Endothelial cell of umbilical vein (primary cell): ENCODE data around the gene PRL. TPM values are rescaled to one million over a fixed set of nuclear protein-coding genes. Genes with fewer than 3 reads are reported as not detected.

Experiments used
- BruUV-seq: library from RNA; stranded (reverse); fragments of 400-500 nt; replicated peaks from 2 replicates; lab custom pipeline; 2021; lab: Mats Ljungman, UMichigan
- CTCF ChIA-PET: fragments of 300-600, 350-600 bp; sonication (Branson Sonifier 250); formaldehyde crosslinking; loops from one replicate; lab custom pipeline; 2021; ENCODE audit warnings: antibody characterized with exemption, inconsistent platforms; lab: Charles Lee
- POLR2A ChIA-PET: fragments of 300-600, 350-600 bp; sonication (Branson Sonifier 250); formaldehyde crosslinking; loops from one replicate; lab custom pipeline; 2021; ENCODE audit warnings: antibody characterized with exemption, inconsistent platforms; lab: Charles Lee
- DNase-seq: peaks from one replicate; pipeline ENCODE4 v3.0.0-alpha.2; 2011; ENCODE audit warnings: low read depth, low spot score
- FAIRE-seq: peaks from 2 replicates; lab custom pipeline; 2011; peaks lifted over from hg19 to GRCh38; lab: Jason Lieb, UNC
- H2AFZ ChIP-seq: 2 replicates; pipeline ENCODE4 v1.6.0; 2012; ENCODE audit warnings: low read depth, low read length, control low read depth, inconsistent platforms
- H3K27ac ChIP-seq: 2 replicates; pipeline ENCODE4 v1.5.1; 2011; ENCODE audit warnings: low read depth, mild to moderate bottlenecking, control low read depth, low read length, moderate library complexity; ENCODE audit not compliant: insufficient read depth
- H3K27me3 ChIP-seq, 2 experiments: 2 replicates each; pipeline versions ENCODE4 v1.6.0 to v1.6.1; 2011; ENCODE audit warnings: low read length in 2 of 2, mixed read lengths in 1 of 2; ENCODE audit not compliant: control insufficient read depth in 2 of 2, insufficient read depth in 2 of 2
- H3K36me3 ChIP-seq, 2 experiments: 2 replicates in 1 of 2; 3 replicates in 1 of 2; pipeline ENCODE4 v1.5.1; 2011; ENCODE audit warnings: low read length in 2 of 2, mild to moderate bottlenecking in 1 of 2, moderate library complexity in 1 of 2; ENCODE audit not compliant: control insufficient read depth in 2 of 2, insufficient read depth in 2 of 2; ENCODE audit errors: extremely low read depth in 1 of 2
- H3K4me1 ChIP-seq: 3 replicates; pipeline ENCODE4 v1.5.1; 2011; ENCODE audit warnings: mild to moderate bottlenecking, low read length; ENCODE audit not compliant: control insufficient read depth, insufficient read depth; ENCODE audit errors: extremely low read depth
- H3K4me2 ChIP-seq: 2 replicates; pipeline ENCODE4 v1.6.1; 2011; ENCODE audit warnings: low read length, control low read depth, mixed read lengths; ENCODE audit not compliant: insufficient read depth
- H3K4me3 ChIP-seq, 3 experiments: fragments of 200-600 bp in 1 of 3; sonication (generic), shearing (Covaris generic) in 1 of 3; replicated peaks in 1 of 3; 2 replicates each; pipeline ENCODE4 v1.5.1; 2011 to 2016; ENCODE audit warnings: control low read depth in 3 of 3, low read length in 3 of 3, mild to moderate bottlenecking in 2 of 3, inconsistent platforms in 1 of 3, low read depth in 1 of 3, moderate library complexity in 1 of 3; ENCODE audit not compliant: insufficient read depth in 1 of 3
- H3K79me2 ChIP-seq: 2 replicates; pipeline ENCODE4 v1.6.0; 2012; ENCODE audit warnings: low read length, inconsistent platforms; ENCODE audit not compliant: control insufficient read depth, insufficient read depth
- H3K9ac ChIP-seq: replicated peaks from 2 replicates; pipeline ENCODE3; 2011; ENCODE audit warnings: low read length, control low read depth; ENCODE audit not compliant: insufficient read depth; ENCODE audit errors: extremely low read depth
- H3K9me1 ChIP-seq: replicated peaks from 3 replicates; pipeline ENCODE4 v1.6.0; 2011; ENCODE audit warnings: mild to moderate bottlenecking, low read length; ENCODE audit not compliant: control insufficient read depth, insufficient read depth; ENCODE audit errors: extremely low read depth
- H3K9me3 ChIP-seq: replicated peaks from 2 replicates; pipeline ENCODE4 v1.5.1; 2012; ENCODE audit warnings: low read length, inconsistent platforms; ENCODE audit not compliant: control insufficient read depth, insufficient read depth
- H4K20me1 ChIP-seq: replicated peaks from 2 replicates; pipeline ENCODE3; 2011; ENCODE audit warnings: mild to moderate bottlenecking, low read length; ENCODE audit not compliant: control insufficient read depth, insufficient read depth; ENCODE audit errors: extremely low read depth
- EZH2 ChIP-seq: IDR thresholded peaks from 2 replicates; pipeline ENCODE4 v1.6.1; 2012; ENCODE audit warnings: borderline replicate concordance, low read depth, mild to moderate bottlenecking, moderate library complexity, low read length, inconsistent platforms; ENCODE audit not compliant: severe bottlenecking
- FOS ChIP-seq: IDR thresholded peaks from 2 replicates; pipeline ENCODE4 v1.6.1; 2011; ENCODE audit warnings: mild to moderate bottlenecking, low read length, moderate library complexity, borderline replicate concordance; ENCODE audit not compliant: insufficient read depth
- GATA2 ChIP-seq: IDR thresholded peaks from 2 replicates; pipeline ENCODE4 v1.7.0; 2011; ENCODE audit warnings: low read depth, mild to moderate bottlenecking, moderate library complexity, mixed read lengths, low read length; ENCODE audit not compliant: insufficient read length, insufficient read depth
- JUN ChIP-seq: IDR thresholded peaks from 2 replicates; pipeline ENCODE4 v1.6.1; 2011; ENCODE audit warnings: borderline replicate concordance, low read depth; ENCODE audit not compliant: insufficient read length, insufficient read depth
- MAX ChIP-seq: IDR thresholded peaks from 2 replicates; pipeline ENCODE4 v1.6.1; 2011; ENCODE audit not compliant: insufficient read depth, insufficient read length
- MYC ChIP-seq: IDR thresholded peaks from one replicate; pipeline ENCODE4 v1.6.1; 2011; ENCODE audit warnings: mild to moderate bottlenecking, low read depth, low read length
- POLR2AphosphoS5 ChIP-seq: IDR thresholded peaks from 2 replicates; pipeline ENCODE4 v1.6.1; 2012; ENCODE audit warnings: low read depth, mild to moderate bottlenecking, control low read depth, low read length, moderate library complexity; ENCODE audit not compliant: insufficient read depth
- dilution Hi-C: fragments of 300-500 bp; cut with MboI; formaldehyde crosslinking; loops from one replicate; pipeline ENCODE4 v1.15.0; 2019; ENCODE audit warnings: low sequenced_read_pairs; ENCODE audit not compliant: extremely low pct_ligation_motif_present
- intact Hi-C: fragments of 100-400 bp; cut with micrococcal nuclease; formaldehyde crosslinking; loops from one replicate; pipeline ENCODE4 v1.10.0; 2022
- polyA plus RNA-seq, 4 experiments: library from polyadenylated mRNA; depleted of rRNA in 3 of 4; stranded (reverse) in 3 of 4; unstranded in 1 of 4; fragments of >200 nt; gene quantifications; 2 replicates each; pipeline versions ENCODE4 v1.2.1 to v1.2.3, GENCODE V29; 2011 to 2012; ENCODE audit warnings: missing spikeins in 1 of 4
- total RNA-seq: library from RNA; stranded (reverse); gene quantifications from 2 replicates; pipeline ENCODE4 v1.2.3, GENCODE V29; 2021

Gene PRL
- total and polyA plus RNA-seq, 2 donors (not counting 3 experiments of a cell fraction or from before 2014, with no cell fraction given): not detected

- no peaks in the 10 kb centered on the region for H3K79me2 ChIP-seq
- no peak overlapping the region for H3K4me2 ChIP-seq
- no TSS peak for BruUV-seq
- CTCF ChIA-PET: no interaction called here
- H3K9me1 ChIP-seq: no peaks in the 10 kb centered on the region
- H3K9ac ChIP-seq: no peak overlapping the region
- POLR2A ChIA-PET: no interaction called here
- TF ChIP-seq POLR2AphosphoS5 (no peak), MAX (no peak), FOS (no peak), EZH2 (no peak), GATA2 (no peak)
- no peaks in the 10 kb centered on the region for H4K20me1 ChIP-seq
- H2AFZ ChIP-seq: no peak overlapping the region
- H3K27me3 ChIP-seq: no peaks in the 10 kb centered on the region
- no peaks in the 10 kb centered on the region for H3K9me3 ChIP-seq
- H3K4me1 ChIP-seq: peaks cover 3% of the 10 kb centered on the region
- no peak overlapping the region for H3K4me3 ChIP-seq
- FAIRE-seq (no peak), DNase-seq (no peak)
- H3K36me3 ChIP-seq: no peaks in the 10 kb centered on the region
- intact Hi-C loops (loop anchor here (5.0 kb wide), 1 partner anchor 503 kb away; no protein-coding TSS in a partner anchor), dilution Hi-C loops (no loop called here)
- no peak overlapping the region for H3K27ac ChIP-seq
These were observed 27.0 kb upstream of the PRL start for GRCh38 chr6:22323848-22324247.

GRCh38 chr6:22322103-22323030 is 25.5 kb upstream of the PRL start:
- FAIRE-seq: no peak
- peak; percentile 57 for DNase-seq
- no TSS peak for BruUV-seq

More at GRCh38 chr6:22322103-22323030, 25.5 kb upstream of the PRL start:
- no peak overlapping the region for H3K4me2 ChIP-seq
- dilution Hi-C loops (no loop called here), intact Hi-C loops (loop anchor here (5.0 kb wide), 1 partner anchor 505 kb away; no protein-coding TSS in a partner anchor)
- ChIA-PET CTCF (no interaction called here), POLR2A (no interaction called here)
- no peak overlapping the region for H3K27ac ChIP-seq
- H3K9ac ChIP-seq: no peak overlapping the region
- peaks cover 3% of the 10 kb centered on the region for H3K4me1 ChIP-seq
- TF ChIP-seq FOS (no peak), JUN (no peak), MYC (no peak)
- H3K27me3 ChIP-seq: no peaks in the 10 kb centered on the region
- H3K4me3 ChIP-seq: no peak overlapping the region
- H2AFZ ChIP-seq: no peak overlapping the region
- H3K9me3 ChIP-seq: no peaks in the 10 kb centered on the region
- H3K36me3 ChIP-seq: no peaks in the 10 kb centered on the region
- no peaks in the 10 kb centered on the region for H3K9me1 ChIP-seq
- H3K79me2 ChIP-seq: no peaks in the 10 kb centered on the region
- no peaks in the 10 kb centered on the region for H4K20me1 ChIP-seq
